ENCODE data around the gene APOC1. TPM values are rescaled to one million over a fixed set of nuclear protein-coding genes. Genes with fewer than 3 reads are reported as not detected.
"Not testable (repeated sequence)": the region's sequence is repeated elsewhere in the genome, so short reads cannot be mapped to it uniquely, and the experiment has no call there.

APOC1 gene
- total and polyA plus RNA-seq, 2 donors (not counting 1 experiment from before 2014, with no cell fraction given): 2.3 to 2.6 TPM

DNA sequence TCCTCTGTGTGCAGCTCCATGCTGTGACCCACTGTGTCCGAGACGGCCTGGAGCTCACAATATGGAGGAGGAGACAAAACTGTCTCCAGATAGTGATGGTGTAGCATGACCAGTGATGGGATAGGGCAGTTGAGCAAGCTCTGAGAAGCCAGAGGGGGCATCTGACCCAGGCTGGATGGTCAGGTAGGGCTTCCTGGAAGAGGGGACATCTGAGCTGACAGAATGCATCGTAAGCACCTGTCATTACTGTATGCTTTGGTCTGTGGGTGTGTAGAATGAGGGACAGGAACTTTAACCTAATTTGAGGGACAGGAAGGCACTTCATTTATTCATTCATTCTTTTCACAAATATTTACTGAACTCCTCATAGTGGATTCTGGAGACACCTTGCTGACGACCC is 29.8 kb upstream of the APOC1 start:
- TF ChIP-seq, protein P1, sequence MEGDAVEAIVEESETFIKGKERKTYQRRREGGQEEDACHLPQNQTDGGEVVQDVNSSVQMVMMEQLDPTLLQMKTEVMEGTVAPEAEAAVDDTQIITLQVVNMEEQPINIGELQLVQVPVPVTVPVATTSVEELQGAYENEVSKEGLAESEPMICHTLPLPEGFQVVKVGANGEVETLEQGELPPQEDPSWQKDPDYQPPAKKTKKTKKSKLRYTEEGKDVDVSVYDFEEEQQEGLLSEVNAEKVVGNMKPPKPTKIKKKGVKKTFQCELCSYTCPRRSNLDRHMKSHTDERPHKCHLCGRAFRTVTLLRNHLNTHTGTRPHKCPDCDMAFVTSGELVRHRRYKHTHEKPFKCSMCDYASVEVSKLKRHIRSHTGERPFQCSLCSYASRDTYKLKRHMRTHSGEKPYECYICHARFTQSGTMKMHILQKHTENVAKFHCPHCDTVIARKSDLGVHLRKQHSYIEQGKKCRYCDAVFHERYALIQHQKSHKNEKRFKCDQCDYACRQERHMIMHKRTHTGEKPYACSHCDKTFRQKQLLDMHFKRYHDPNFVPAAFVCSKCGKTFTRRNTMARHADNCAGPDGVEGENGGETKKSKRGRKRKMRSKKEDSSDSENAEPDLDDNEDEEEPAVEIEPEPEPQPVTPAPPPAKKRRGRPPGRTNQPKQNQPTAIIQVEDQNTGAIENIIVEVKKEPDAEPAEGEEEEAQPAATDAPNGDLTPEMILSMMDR (conservative IDR thresholded peaks at IDR 0.05 in 1 of 2, IDR thresholded peaks at IDR 0.05 in 1 of 2; ENCODE audit: low read depth in 1 of 2, low read length in 2 of 2): no peak
- no peak for TF ChIP-seq EZH2 (IDR thresholded peaks at IDR 0.05; ENCODE audit: low read length, missing control alignments)
- DNase-seq (ENCODE audit: low read depth in 2 of 2): no peak
- Histone ChIP-seq H3K79me2 (ENCODE audit: control insufficient read depth, insufficient read depth, low read length) (no peaks in the 10 kb centered on the region), H3K9me3 (ENCODE audit: control insufficient read depth, insufficient read depth, low read depth, low read length) (no peaks in the 10 kb centered on the region), H3K4me2 (ENCODE audit: extremely low read depth, insufficient read depth, low read length) (no peak overlapping the region), H3K4me3 (replicated peaks in 1 of 4; ENCODE audit: control extremely low read depth in 1 of 4, insufficient read depth in 1 of 4, low read depth in 3 of 4, low read length in 4 of 4) (no peak overlapping the region), H4K20me1 (ENCODE audit: control insufficient read depth, extremely low read depth, insufficient read depth, low read length) (no peaks in the 10 kb centered on the region), H3K4me1 (ENCODE audit: control insufficient read depth, extremely low read depth, insufficient read depth, low read length) (peaks cover under 1% of the 10 kb centered on the region), H2AFZ (ENCODE audit: low read length) (no peak overlapping the region), H3K9ac (ENCODE audit: insufficient read depth, low read length) (no peak overlapping the region), H3K27me3 (ENCODE audit: control insufficient read depth, insufficient read depth, low read length) (no peaks in the 10 kb centered on the region), H3K27ac (ENCODE audit: insufficient read depth, low read length) (no peak overlapping the region), H3K36me3 (ENCODE audit: control insufficient read depth, insufficient read depth, low read length) (peaks cover 17% of the 10 kb centered on the region)

DNA sequence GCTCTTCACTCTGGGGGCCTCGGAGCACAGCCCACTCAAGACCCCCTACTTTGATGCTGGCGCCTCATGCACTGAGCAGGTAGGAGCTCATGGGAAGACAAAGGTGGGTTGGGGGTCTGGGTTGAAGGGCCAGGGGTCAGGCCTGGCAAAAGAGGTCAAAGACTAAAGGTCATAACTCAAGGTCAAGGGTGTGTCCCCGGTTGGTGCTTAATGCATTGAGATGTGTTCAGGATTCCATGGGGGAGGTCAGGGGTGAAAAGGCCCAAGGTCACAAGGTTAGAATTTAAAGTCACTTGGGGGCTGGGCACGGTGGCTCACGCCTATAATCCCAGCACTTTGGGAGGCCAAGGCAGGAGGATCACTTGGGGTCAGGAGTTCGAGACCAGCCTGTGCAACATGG is 28.3 kb upstream of the APOC1 start:
- TF ChIP-seq EZH2 (IDR thresholded peaks at IDR 0.05; ENCODE audit: low read length, missing control alignments): no peak
- TF ChIP-seq, protein P1 (conservative IDR thresholded peaks at IDR 0.05 in 1 of 2, IDR thresholded peaks at IDR 0.05 in 1 of 2; ENCODE audit: low read depth in 1 of 2, low read length in 2 of 2): no peak
- no peaks in the 10 kb centered on the region for H3K9me3 ChIP-seq (ENCODE audit: control insufficient read depth, insufficient read depth, low read depth, low read length)
- H3K9ac ChIP-seq (ENCODE audit: insufficient read depth, low read length): no peak overlapping the region
- H3K4me3 ChIP-seq (replicated peaks in 1 of 4; ENCODE audit: control extremely low read depth in 1 of 4, insufficient read depth in 1 of 4, low read depth in 3 of 4, low read length in 4 of 4): no peak overlapping the region
- H3K79me2 ChIP-seq (ENCODE audit: control insufficient read depth, insufficient read depth, low read length): peaks cover under 1% of the 10 kb centered on the region
- DNase-seq (ENCODE audit: low read depth in 2 of 2): no peak
- peaks cover 5% of the 10 kb centered on the region for H3K4me1 ChIP-seq (ENCODE audit: control insufficient read depth, extremely low read depth, insufficient read depth, low read length)
- H3K27ac ChIP-seq (ENCODE audit: insufficient read depth, low read length): no peak overlapping the region
- H2AFZ ChIP-seq (ENCODE audit: low read length): no peak overlapping the region
- H3K27me3 ChIP-seq (ENCODE audit: control insufficient read depth, insufficient read depth, low read length): no peaks in the 10 kb centered on the region
- no peak overlapping the region for H3K4me2 ChIP-seq (ENCODE audit: extremely low read depth, insufficient read depth, low read length)
- H4K20me1 ChIP-seq (ENCODE audit: control insufficient read depth, extremely low read depth, insufficient read depth, low read length): no peaks in the 10 kb centered on the region
- H3K36me3 ChIP-seq (ENCODE audit: control insufficient read depth, insufficient read depth, low read length): peaks cover 14% of the 10 kb centered on the region

DNA sequence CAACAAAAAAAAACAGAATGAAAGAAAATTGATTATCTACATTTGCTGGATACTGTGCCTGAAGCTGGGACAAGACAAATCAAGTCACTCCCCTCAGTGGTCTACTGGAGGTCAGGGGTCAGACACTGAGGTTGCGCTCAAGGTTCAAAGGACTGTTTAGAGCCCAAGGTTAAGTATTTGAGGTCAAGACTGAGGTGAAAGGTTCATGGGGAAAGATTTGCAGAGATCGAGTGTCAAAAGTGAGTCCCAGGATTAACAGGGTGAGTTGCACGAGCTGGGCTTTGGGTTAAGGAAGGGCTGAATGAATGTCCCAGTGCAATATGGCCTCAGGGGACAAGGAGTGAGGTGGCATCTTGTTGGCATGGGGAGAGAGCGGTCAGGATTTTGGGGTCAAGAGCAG is 26.8 kb upstream of the APOC1 start:
- Histone ChIP-seq H3K9me3 (ENCODE audit: control insufficient read depth, insufficient read depth, low read depth, low read length) (no peaks in the 10 kb centered on the region), H3K4me3 (replicated peaks in 1 of 4; ENCODE audit: control extremely low read depth in 1 of 4, insufficient read depth in 1 of 4, low read depth in 3 of 4, low read length in 4 of 4) (no peak overlapping the region), H3K4me1 (ENCODE audit: control insufficient read depth, extremely low read depth, insufficient read depth, low read length) (peaks cover 11% of the 10 kb centered on the region), H2AFZ (ENCODE audit: low read length) (no peak overlapping the region), H3K27me3 (ENCODE audit: control insufficient read depth, insufficient read depth, low read length) (no peaks in the 10 kb centered on the region), H3K79me2 (ENCODE audit: control insufficient read depth, insufficient read depth, low read length) (peaks cover 15% of the 10 kb centered on the region), H3K36me3 (ENCODE audit: control insufficient read depth, insufficient read depth, low read length) (peaks cover 14% of the 10 kb centered on the region), H4K20me1 (ENCODE audit: control insufficient read depth, extremely low read depth, insufficient read depth, low read length) (no peaks in the 10 kb centered on the region), H3K27ac (ENCODE audit: insufficient read depth, low read length) (no peak overlapping the region), H3K9ac (ENCODE audit: insufficient read depth, low read length) (no peak overlapping the region), H3K4me2 (ENCODE audit: extremely low read depth, insufficient read depth, low read length) (no peak overlapping the region)
- no peak for DNase-seq (ENCODE audit: low read depth in 2 of 2)
- no peak for TF ChIP-seq EZH2 (IDR thresholded peaks at IDR 0.05; ENCODE audit: low read length, missing control alignments)
- TF ChIP-seq, protein P1 (conservative IDR thresholded peaks at IDR 0.05 in 1 of 2, IDR thresholded peaks at IDR 0.05 in 1 of 2; ENCODE audit: low read depth in 1 of 2, low read length in 2 of 2): no peak

DNA sequence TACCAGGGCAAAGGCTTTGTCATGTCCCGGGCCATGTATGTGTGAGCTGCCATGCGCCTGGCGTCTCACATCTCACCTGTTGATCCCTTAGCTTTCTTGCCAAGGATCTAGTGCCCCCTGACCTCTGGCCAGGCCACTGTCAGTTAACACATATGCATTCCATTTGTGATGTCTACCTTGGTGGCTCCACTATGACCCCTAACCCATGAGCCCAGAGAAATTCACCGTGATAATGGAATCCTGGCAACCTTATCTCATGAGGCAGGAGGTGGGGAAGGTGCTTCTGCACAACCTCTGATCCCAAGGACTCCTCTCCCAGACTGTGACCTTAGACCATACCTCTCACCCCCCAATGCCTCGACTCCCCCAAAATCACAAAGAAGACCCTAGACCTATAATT is 26.1 kb upstream of the APOC1 start:
- H3K9ac ChIP-seq (ENCODE audit: insufficient read depth, low read length); H4K20me1 ChIP-seq (ENCODE audit: control insufficient read depth, extremely low read depth, insufficient read depth, low read length); H3K9me3 ChIP-seq (ENCODE audit: control insufficient read depth, insufficient read depth, low read depth, low read length); H3K4me2 ChIP-seq (ENCODE audit: extremely low read depth, insufficient read depth, low read length); H3K27me3 ChIP-seq (ENCODE audit: control insufficient read depth, insufficient read depth, low read length); DNase-seq (ENCODE audit: low read depth in 2 of 2); H3K27ac ChIP-seq (ENCODE audit: insufficient read depth, low read length); H3K4me3 ChIP-seq (replicated peaks in 1 of 4; ENCODE audit: control extremely low read depth in 1 of 4, insufficient read depth in 1 of 4, low read depth in 3 of 4, low read length in 4 of 4); H2AFZ ChIP-seq (ENCODE audit: low read length): not testable (repeated sequence)
- H3K36me3 ChIP-seq (ENCODE audit: control insufficient read depth, insufficient read depth, low read length): peaks cover 19% of the 10 kb centered on the region
- peaks cover 22% of the 10 kb centered on the region for H3K79me2 ChIP-seq (ENCODE audit: control insufficient read depth, insufficient read depth, low read length)
- peaks cover 15% of the 10 kb centered on the region for H3K4me1 ChIP-seq (ENCODE audit: control insufficient read depth, extremely low read depth, insufficient read depth, low read length)
